SH-SY5Y (cell line): ENCODE data around the gene PLP2.

Experiments
- GATA2 ChIP-seq: IDR thresholded peaks from 2 replicates; pipeline ENCODE4 v1.6.1; 2011; ENCODE audit warnings: mild to moderate bottlenecking, low read depth, low read length
- GATA3 ChIP-seq: IDR thresholded peaks from 2 replicates; pipeline ENCODE4 v1.6.1; 2011; ENCODE audit warnings: low read depth, mild to moderate bottlenecking, low read length, moderate library complexity

GRCh38 chrX:49122499-49122898 is 49.2 kb upstream of the PLP2 start:
- TF ChIP-seq GATA2 (no peak), GATA3 (no peak)
